ENCODE results near the gene TGFBR3. TPM values are rescaled to one million over a fixed set of nuclear protein-coding genes. Genes with fewer than 3 reads are reported as not detected.
"Not testable (repeated sequence)": the region's sequence is repeated elsewhere in the genome, so short reads cannot be mapped to it uniquely, and the experiment has no call there.

The TGFBR3 gene
- total RNA-seq, 1 donor from 2014 or later: 102 TPM

DNA sequence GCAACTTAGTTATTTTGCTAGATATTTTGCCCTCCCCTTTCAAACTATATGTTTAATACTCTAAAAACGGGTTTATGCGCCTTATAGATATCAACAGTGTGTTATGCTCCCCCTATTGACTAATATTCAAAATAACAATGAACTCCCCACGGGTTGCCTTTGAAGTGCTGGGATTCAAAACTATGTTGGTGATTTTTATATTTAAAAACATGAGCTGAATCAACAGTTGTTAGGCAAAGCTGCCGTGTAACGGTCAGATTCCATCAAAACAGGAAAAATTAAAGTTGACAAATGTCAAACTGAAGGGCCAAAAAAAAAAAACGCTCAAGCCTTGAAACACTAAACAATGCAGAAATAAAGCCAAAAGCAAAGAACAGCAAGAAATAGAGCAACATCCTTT lies 2.5 kb downstream of the TGFBR3 start:
- no peak for DNase-seq (ENCODE audit: low spot score)

DNA sequence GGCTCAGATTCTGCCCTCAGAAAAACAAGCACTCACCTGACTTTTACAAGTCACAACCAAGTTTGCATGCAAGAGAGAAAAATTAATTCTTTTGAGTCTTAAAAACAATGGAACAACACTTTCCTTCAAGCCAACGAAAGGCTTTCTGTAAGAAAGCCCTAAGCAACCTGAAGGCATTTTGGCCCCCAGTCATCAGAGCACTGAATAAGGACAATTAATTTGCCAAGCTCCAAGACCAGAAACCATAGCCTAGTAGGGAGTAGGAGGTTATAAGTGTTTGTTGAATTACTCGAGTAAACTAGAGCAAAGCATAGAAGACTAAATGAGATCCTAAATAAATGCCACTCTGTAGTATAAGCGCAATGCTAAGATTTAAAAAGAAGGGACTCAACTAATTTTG lies 4.7 kb downstream of the TGFBR3 start:
- no peak for DNase-seq (ENCODE audit: low spot score)

DNA sequence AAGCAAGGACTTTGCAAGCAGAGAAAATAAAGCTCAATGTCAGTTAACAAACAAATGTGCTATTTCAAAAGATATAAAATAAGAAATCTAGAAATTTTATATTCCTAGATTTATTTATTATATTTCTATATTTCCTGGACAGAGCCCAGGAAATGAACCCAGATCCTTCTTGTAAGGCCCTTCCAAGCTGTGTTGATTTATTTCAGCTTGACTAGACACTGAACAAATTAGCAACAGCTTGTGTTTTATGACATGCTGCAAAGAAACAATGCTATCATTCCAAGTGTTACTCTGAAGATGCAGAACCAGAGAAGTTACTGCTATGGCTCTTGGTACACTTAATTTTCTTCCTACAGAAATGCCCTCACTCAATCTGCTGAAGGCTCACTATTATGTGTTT lies 6.2 kb downstream of the TGFBR3 start:
- no peak for DNase-seq (ENCODE audit: low spot score)

DNA sequence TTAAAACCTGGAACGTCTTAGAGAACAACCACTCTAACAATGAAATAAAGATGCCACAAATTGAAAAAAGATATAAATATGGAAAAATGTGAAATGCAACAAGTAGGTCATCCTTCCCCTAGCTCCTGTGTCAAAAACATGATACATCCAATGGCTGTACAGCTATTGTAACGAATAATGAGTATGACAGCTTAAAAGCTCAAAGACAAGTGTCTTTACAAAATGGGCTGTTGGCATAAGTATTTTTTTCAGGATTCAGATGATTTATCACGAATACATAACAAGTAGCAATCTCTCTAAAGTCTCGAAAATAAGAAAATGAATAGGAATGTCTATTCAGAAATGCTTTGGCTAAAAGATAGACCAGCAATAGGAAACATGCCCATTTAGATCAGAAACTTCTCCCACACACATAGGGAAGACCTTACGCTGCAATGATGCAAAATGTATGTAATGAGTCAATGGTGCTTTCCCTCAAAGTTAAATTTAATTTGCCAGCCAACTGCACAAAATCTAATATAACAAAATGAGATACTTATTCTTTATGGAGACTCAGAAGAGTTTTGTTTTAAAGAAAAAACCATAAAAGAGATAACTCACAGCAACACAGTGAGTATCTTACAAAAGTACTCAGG lies 8.3 kb downstream of the TGFBR3 start:
- DNase-seq (ENCODE audit: low spot score): no peak

- DNase-seq (ENCODE audit: low spot score): no peak
These were observed 9.0 kb downstream of the TGFBR3 start for GRCh38 chr1:91876781-91877573.

DNA sequence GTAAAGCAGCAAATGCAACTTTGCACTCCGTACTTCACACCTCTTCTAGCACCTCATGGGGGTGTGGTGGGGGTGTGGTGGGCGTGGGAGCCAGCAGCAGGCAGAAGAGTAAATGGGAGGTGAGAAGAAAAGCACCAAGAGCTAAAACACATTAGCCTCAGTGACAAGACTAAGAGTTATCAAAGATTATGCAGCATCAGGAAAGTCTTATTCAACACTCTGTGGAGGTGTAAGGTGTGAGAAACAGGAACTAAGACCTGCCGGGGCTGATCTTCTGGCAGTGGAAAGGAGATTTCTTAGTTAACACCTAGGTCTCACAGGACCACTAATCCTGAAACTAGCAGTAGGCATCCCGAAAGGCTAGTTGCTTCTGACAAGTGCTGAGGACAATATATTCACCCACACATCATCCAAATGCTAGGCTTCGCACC lies 9.9 kb downstream of the TGFBR3 start:
- no peak for DNase-seq (ENCODE audit: low spot score)

DNA sequence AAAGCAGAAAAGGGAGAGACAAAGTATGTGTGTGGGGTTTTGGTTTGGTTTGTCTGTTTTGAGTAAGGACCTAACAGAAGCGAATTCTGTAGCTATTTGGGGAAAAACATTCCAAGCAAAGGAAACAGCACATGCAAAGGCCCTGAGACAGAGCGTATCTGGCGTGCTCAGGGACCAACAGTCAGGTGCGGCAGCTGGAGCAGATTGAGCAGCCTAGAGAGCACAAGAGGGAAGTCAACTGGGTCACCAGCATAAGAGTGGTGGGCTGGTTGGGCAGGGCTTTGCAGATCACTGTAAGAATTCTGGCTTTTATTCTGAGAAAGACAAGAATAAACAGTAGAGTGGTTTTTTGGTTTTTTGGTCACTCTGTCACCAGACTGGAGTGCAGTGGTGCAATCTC lies 11.8 kb downstream of the TGFBR3 start:
- no peak for DNase-seq (ENCODE audit: low spot score)

DNA sequence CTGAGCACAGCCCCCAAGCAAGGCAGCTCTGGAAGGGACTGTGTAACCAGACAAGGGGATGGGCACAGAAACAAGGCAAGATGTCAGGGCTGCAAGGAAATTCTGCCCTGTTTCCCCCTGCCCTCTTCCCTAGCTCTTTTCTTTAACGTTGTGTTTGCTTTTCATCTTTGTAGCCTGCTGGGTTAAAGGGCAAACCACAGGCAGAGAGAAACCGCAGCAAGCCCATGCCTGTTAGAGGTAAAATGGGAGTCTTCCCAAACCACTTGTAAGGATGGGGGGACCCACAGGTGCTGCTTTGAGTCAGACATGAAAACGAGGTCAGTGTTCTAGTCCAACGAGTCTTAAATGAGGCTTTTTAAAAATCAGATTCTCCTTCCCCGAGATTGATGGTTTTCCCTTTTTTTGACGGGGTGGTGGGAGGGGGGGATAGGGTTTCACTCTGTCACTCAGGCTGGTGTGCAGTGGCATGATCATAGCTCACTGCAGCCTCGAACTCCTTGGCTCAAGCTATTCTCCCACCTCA lies 13.3 kb downstream of the TGFBR3 start:
- peak; percentile 60 for DNase-seq (ENCODE audit: low spot score)

- no peak for DNase-seq (ENCODE audit: low spot score)
These were observed 14.0 kb downstream of the TGFBR3 start for GRCh38 chr1:91872000-91872399.

DNA sequence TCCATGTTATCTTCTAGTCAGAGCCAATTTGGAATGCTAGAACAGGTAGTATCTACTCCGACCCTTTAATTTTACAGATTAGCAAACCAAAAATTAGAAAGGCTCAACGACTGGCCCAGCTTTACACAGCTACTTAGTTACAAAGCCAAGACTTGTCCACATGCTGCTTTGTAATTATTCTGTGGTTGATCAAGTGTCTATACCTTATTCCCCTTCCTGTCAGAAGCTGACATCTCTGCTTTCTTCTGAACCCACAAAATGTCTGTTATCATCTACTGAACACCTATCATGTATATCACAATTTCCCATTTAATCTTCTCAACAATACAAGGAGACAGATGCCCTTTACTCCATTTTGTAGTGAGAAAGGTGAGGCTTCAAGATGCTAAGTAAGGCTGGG lies 15.6 kb downstream of the TGFBR3 start:
- no peak for DNase-seq (ENCODE audit: low spot score)

DNA sequence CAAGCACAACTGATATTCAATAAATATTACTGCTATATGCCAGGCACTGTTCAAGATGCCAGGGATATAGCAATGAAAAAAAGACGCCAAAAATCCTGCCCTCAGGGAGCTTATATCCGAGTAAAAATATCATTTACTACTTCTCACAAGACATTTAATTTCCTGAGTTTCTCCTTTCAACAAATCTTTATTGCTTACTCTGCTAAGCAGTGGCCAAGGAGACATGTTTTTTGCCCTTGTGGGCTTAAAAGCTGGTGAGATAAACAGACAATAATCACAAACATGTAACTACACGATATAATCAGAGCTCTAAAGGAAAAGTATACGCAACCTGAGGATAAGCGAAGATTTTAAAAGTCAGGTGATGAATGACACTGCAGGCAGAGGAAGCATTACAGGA lies 19.5 kb downstream of the TGFBR3 start:
- no peak for DNase-seq (ENCODE audit: low spot score)

DNA sequence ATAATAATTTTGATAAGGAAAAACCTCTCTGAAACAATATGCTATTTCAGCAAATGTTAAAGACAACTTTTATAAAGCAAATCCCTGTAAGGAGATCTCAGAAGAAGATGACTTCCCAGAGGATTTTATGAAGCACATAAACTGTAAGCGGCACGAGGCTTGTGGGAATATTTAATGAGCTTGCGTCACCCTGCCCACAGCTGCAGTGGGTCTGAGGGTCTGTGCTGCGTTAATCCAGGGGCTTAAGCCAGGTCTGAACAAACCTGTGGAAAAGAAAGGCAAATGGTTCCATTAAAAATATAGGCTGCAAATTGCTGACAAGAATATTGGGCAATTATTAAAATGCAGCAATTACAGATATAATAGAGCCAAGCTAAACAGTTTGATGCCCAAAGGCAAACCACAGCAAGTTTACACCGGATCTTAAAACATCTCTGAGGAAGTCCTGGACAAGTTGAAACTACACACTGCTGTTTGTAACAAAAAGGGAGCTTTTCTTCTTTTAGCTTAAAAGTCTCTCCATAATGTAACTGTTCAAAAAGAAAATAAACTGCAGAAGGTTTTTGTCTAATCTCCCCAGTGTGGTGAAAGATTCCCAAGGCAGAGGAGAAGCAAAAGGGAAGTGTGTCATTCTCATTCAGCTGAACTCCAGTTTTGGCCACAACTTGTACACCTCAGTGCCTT lies 21.8 kb downstream of the TGFBR3 start:
- no peak for DNase-seq (ENCODE audit: low spot score)

- DNase-seq (ENCODE audit: low spot score): no peak
These were observed 22.5 kb downstream of the TGFBR3 start for GRCh38 chr1:91863498-91863897.

DNA sequence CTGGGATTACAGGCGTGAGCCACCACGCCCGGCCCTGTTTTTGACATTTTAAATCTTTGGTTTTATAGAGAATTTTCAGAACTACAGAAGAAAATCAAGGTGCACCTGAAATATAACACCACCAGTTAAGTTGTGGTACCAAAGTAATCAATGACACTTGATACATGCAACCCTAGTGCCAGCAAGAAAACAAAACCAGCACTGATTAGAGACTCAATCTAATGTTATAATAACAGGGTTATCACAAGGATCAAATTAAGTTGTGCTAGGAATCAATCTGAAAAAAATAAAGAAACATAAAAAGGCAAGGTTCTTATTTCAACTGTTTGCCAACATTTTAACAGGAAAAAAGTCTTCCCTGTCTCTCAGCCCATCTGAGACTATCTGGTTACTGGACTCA lies 23.8 kb downstream of the TGFBR3 start:
- DNase-seq (ENCODE audit: low spot score): no peak

GRCh38 chr1:91857557-91858239 lies 28.3 kb downstream of the TGFBR3 start:
- DNase-seq (ENCODE audit: low spot score): no peak

GRCh38 chr1:91856996-91857395 lies 29.0 kb downstream of the TGFBR3 start:
- no peak for DNase-seq (ENCODE audit: low spot score)

DNA sequence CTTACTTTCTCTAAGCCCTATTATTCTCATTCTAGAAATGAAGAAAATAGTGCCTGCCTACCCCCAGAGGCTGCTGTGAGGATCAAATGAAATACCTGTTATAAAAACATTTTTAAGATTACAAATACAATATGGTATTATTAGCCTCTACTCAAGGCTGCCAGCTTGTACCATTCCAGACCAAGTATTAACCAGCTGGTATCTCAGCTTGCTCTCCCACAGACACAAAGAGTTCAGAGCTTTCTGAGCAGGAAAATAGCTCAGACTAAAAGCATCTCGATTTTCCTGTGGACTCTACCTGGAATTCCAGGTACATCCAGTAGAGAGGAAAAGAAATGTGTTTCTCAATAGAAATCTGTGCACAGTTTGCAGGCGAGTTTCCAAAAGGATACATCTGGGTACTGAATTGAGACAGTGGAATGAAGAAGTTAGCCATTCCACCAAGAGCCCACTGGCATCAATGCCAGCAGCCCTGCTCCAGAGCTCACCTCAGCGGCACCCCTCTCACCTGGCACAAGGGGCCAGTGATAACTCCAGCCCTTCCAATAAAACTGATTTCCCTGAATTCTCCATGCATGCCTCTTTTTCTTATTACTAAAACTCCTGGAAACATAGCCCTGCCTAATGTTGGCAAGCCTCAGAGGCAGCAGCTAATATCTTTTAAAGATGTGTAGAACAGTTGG lies 31.0 kb downstream of the TGFBR3 start:
- no peak for DNase-seq (ENCODE audit: low spot score)

DNA sequence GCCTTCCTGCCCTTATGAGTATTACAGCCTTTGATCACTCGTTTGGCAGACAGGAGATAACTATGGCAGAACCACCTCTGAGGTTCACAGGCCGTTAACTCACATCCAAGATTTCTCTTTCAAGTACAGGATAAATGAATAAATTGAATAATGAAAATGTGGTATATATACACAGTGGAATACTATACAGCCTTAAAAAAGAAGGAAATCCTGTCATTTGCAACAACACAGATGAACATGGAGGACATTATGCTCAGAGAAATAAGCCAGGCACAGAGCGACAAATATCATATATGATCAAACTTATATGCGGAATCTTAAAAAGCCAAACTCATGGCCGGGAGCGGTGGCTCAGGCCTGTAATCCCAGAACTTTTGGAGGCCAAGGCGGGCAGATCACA lies 32.6 kb downstream of the TGFBR3 start:
- no peak for DNase-seq (ENCODE audit: low spot score)

GRCh38 chr1:91852011-91852410 lies 33.9 kb downstream of the TGFBR3 start:
- DNase-seq (ENCODE audit: low spot score): not testable (repeated sequence)

GRCh38 chr1:91851130-91852010 lies 34.6 kb downstream of the TGFBR3 start:
- DNase-seq (ENCODE audit: low spot score): peak; percentile 92
